Activated naive CD8-positive, alpha-beta T cell treated with anti-CD3 and anti-CD28 coated beads, Interleukin-2, amount 50 U/mL, for 24 hours (primary cell): Measurements from ENCODE around the gene BRD9.
A peak's percentile ranks its signal among the peaks of the same experiment; 100 is the strongest.
"Not testable (repeated sequence)": the region's sequence is repeated elsewhere in the genome, so short reads cannot be mapped to it uniquely, and the experiment has no call there.

Source experiments
- ATAC-seq: fragments of 150-1000 bp; cut with Tn5 transposase; one replicate; pipeline ENCODE4 v1.10.0; 2021
- DNase-seq: peaks from one replicate; pipeline ENCODE4 v3.0.0; 2021
- H3K27ac Mint-ChIP-seq: one replicate; pipeline ENCODE4 v1.8.0; 2021; ENCODE audit warnings: mild to moderate bottlenecking, mixed read lengths
- H3K27me3 Mint-ChIP-seq: one replicate; pipeline ENCODE4 v1.8.0; 2021; ENCODE audit warnings: mixed read lengths
- H3K36me3 Mint-ChIP-seq: one replicate; pipeline ENCODE4 v1.8.0; 2021; ENCODE audit warnings: low read depth, mixed read lengths
- H3K4me1 Mint-ChIP-seq: one replicate; pipeline ENCODE4 v1.8.0; 2021; ENCODE audit warnings: mixed read lengths
- H3K4me3 Mint-ChIP-seq: one replicate; pipeline ENCODE4 v1.8.0; 2021; ENCODE audit warnings: mild to moderate bottlenecking, moderate library complexity, mixed read lengths
- H3K9me3 Mint-ChIP-seq: one replicate; pipeline ENCODE4 v1.8.0; 2021; ENCODE audit warnings: mixed read lengths

BRD9 gene

GRCh38 chr5:845676-846601 lies 46.7 kb downstream of the BRD9 start:
- ATAC-seq, result peak; percentile 3
- H3K36me3 Mint-ChIP-seq, H3K4me1 Mint-ChIP-seq, H3K27me3 Mint-ChIP-seq, DNase-seq, H3K4me3 Mint-ChIP-seq, H3K9me3 Mint-ChIP-seq: not testable (repeated sequence)
- peak overlapping the region; percentile 33 for H3K27ac Mint-ChIP-seq

GRCh38 chr5:845031-845675 lies 47.4 kb downstream of the BRD9 start:
- not testable (repeated sequence) for H3K27me3 Mint-ChIP-seq, ATAC-seq, H3K36me3 Mint-ChIP-seq, H3K27ac Mint-ChIP-seq, DNase-seq, H3K9me3 Mint-ChIP-seq, H3K4me1 Mint-ChIP-seq, H3K4me3 Mint-ChIP-seq

- not testable (repeated sequence) for H3K4me1 Mint-ChIP-seq, H3K27me3 Mint-ChIP-seq, H3K9me3 Mint-ChIP-seq, DNase-seq, H3K27ac Mint-ChIP-seq, H3K4me3 Mint-ChIP-seq, H3K36me3 Mint-ChIP-seq
- peak; percentile 1 for ATAC-seq
Measured at GRCh38 chr5:844426-844825, 48.2 kb downstream of the BRD9 start.

- H3K4me1 Mint-ChIP-seq, DNase-seq, H3K27ac Mint-ChIP-seq, H3K4me3 Mint-ChIP-seq, H3K27me3 Mint-ChIP-seq, H3K36me3 Mint-ChIP-seq, H3K9me3 Mint-ChIP-seq, ATAC-seq: not testable (repeated sequence)
Measured at GRCh38 chr5:843926-844325, 48.7 kb downstream of the BRD9 start.

GRCh38 chr5:843371-843770 lies 49.2 kb downstream of the BRD9 start:
- H3K36me3 Mint-ChIP-seq, H3K27ac Mint-ChIP-seq, H3K4me1 Mint-ChIP-seq, DNase-seq, H3K27me3 Mint-ChIP-seq, ATAC-seq, H3K4me3 Mint-ChIP-seq, H3K9me3 Mint-ChIP-seq: not testable (repeated sequence)

GRCh38 chr5:842402-843221 lies 50.0 kb downstream of the BRD9 start:
- not testable (repeated sequence) for H3K4me3 Mint-ChIP-seq, H3K4me1 Mint-ChIP-seq, DNase-seq, H3K9me3 Mint-ChIP-seq, H3K27ac Mint-ChIP-seq, ATAC-seq, H3K36me3 Mint-ChIP-seq, H3K27me3 Mint-ChIP-seq

GRCh38 chr5:841531-842401 lies 50.8 kb downstream of the BRD9 start:
- ATAC-seq, H3K4me1 Mint-ChIP-seq, H3K27me3 Mint-ChIP-seq, H3K9me3 Mint-ChIP-seq, H3K27ac Mint-ChIP-seq, DNase-seq, H3K4me3 Mint-ChIP-seq, H3K36me3 Mint-ChIP-seq: not testable (repeated sequence)

GRCh38 chr5:840974-841435 lies 51.6 kb downstream of the BRD9 start:
- H3K27ac Mint-ChIP-seq, H3K4me3 Mint-ChIP-seq, ATAC-seq, DNase-seq, H3K9me3 Mint-ChIP-seq, H3K4me1 Mint-ChIP-seq, H3K36me3 Mint-ChIP-seq, H3K27me3 Mint-ChIP-seq: not testable (repeated sequence)

- H3K27me3 Mint-ChIP-seq, H3K9me3 Mint-ChIP-seq, ATAC-seq, H3K4me3 Mint-ChIP-seq, H3K4me1 Mint-ChIP-seq, H3K36me3 Mint-ChIP-seq, DNase-seq, H3K27ac Mint-ChIP-seq: not testable (repeated sequence)
Measured at GRCh38 chr5:840118-840973, 52.3 kb downstream of the BRD9 start.

GRCh38 chr5:838431-838851 lies 54.2 kb downstream of the BRD9 start:
- H3K36me3 Mint-ChIP-seq, H3K27ac Mint-ChIP-seq, DNase-seq, H3K4me1 Mint-ChIP-seq, H3K9me3 Mint-ChIP-seq, H3K4me3 Mint-ChIP-seq, H3K27me3 Mint-ChIP-seq, ATAC-seq: not testable (repeated sequence)

GRCh38 chr5:837621-838121 lies 54.9 kb downstream of the BRD9 start:
- not testable (repeated sequence) for H3K27ac Mint-ChIP-seq, H3K36me3 Mint-ChIP-seq, DNase-seq, H3K27me3 Mint-ChIP-seq, H3K4me3 Mint-ChIP-seq, H3K4me1 Mint-ChIP-seq, H3K9me3 Mint-ChIP-seq
- peak; percentile 7 for ATAC-seq

GRCh38 chr5:835933-836612 lies 56.5 kb downstream of the BRD9 start:
- not testable (repeated sequence) for ATAC-seq, H3K9me3 Mint-ChIP-seq, H3K4me1 Mint-ChIP-seq, DNase-seq, H3K27me3 Mint-ChIP-seq, H3K36me3 Mint-ChIP-seq, H3K27ac Mint-ChIP-seq, H3K4me3 Mint-ChIP-seq

GRCh38 chr5:834013-834412 lies 58.6 kb downstream of the BRD9 start:
- not testable (repeated sequence) for H3K4me1 Mint-ChIP-seq, H3K27me3 Mint-ChIP-seq, H3K36me3 Mint-ChIP-seq, H3K9me3 Mint-ChIP-seq, H3K27ac Mint-ChIP-seq, H3K4me3 Mint-ChIP-seq, DNase-seq
- peak; percentile 56 for ATAC-seq
